Cardiac muscle cell (in vitro differentiated cells and primary cell): Measurements from ENCODE around the gene TOE1. TPM values are rescaled to one million over a fixed set of nuclear protein-coding genes. Genes with fewer than 3 reads are reported as not detected.
"Not testable (repeated sequence)": the region's sequence is repeated elsewhere in the genome, so short reads cannot be mapped to it uniquely, and the experiment has no call there.

ENCODE experiments used
- DNase-seq, 2 donors: peaks; one replicate each; pipeline versions ENCODE4 v3.0.0 to v3.0.0-alpha.2; 2010 to 2017; ENCODE audit warnings: low read depth in 1 of 2, low spot score in 1 of 2
- H3K27ac ChIP-seq: fragments of 200-600 bp; sonication (generic); 2 replicates; pipeline ENCODE4 v1.5.1; 2016
- H3K27me3 ChIP-seq: fragments of 200-600 bp; sonication (generic); 2 replicates; pipeline ENCODE4 v1.6.0; 2016; ENCODE audit warnings: control low read depth
- H3K36me3 ChIP-seq: fragments of 200-600 bp; sonication (generic); 2 replicates; pipeline ENCODE4 v1.5.1; 2016; ENCODE audit warnings: control low read depth
- H3K4me1 ChIP-seq: fragments of 200-600 bp; sonication (generic); 2 replicates; pipeline ENCODE4 v1.8.1; 2017; ENCODE audit warnings: low read depth, mild to moderate bottlenecking, mixed run types
- H3K4me3 ChIP-seq: fragments of 200-600 bp; sonication (generic); 2 replicates; pipeline ENCODE4 v1.5.1; 2016; ENCODE audit warnings: mild to moderate bottlenecking
- H3K9me3 ChIP-seq: fragments of 200-600 bp; sonication (generic); 2 replicates; pipeline ENCODE4 v1.5.1; 2017; ENCODE audit warnings: low read depth, mild to moderate bottlenecking, control low read depth
- CTCF ChIP-seq: IDR thresholded peaks from 2 replicates; pipeline ENCODE4 v1.5.1; 2012; ENCODE audit warnings: low read depth, mild to moderate bottlenecking, low read length
- polyA plus RNA-seq: library from polyadenylated mRNA; unstranded; fragments of >200 nt; fragmentation: Nextera tagmentation; extraction: Ambion mirVana; gene quantifications from 2 replicates; pipeline ENCODE4 v1.2.1, GENCODE V29; 2016
- total RNA-seq: library from RNA; depleted of rRNA; stranded (reverse); fragments of >200 nt; gene quantifications from 2 replicates; pipeline ENCODE4 v1.2.3, GENCODE V29; 2016

TOE1 gene
- total and polyA plus RNA-seq, 2 experiments from 2014 or later, result 9.1 to 13.4 TPM

- Histone ChIP-seq H3K4me3 (no peak overlapping the region), H3K9me3 (no peaks in the 10 kb centered on the region), H3K27ac (no peak overlapping the region), H3K36me3 (no peaks in the 10 kb centered on the region), H3K27me3 (no peaks in the 10 kb centered on the region), H3K4me1 (no peaks in the 10 kb centered on the region)
- TF ChIP-seq CTCF, result no peak
- DNase-seq, result peak in 1 of 2 donors; percentile 33
Measured at GRCh38 chr1:45381243-45381642, 41.3 kb downstream of the TOE1 start.

GRCh38 chr1:45383191-45383590 is 43.2 kb downstream of the TOE1 start:
- no peak for DNase-seq
- Histone ChIP-seq H3K9me3 (no peaks in the 10 kb centered on the region), H3K36me3 (no peaks in the 10 kb centered on the region), H3K27me3 (no peaks in the 10 kb centered on the region), H3K4me3 (no peak overlapping the region), H3K27ac (no peak overlapping the region), H3K4me1 (no peaks in the 10 kb centered on the region)
- no peak for TF ChIP-seq CTCF

GRCh38 chr1:45384213-45384612 is 44.2 kb downstream of the TOE1 start:
- not testable (repeated sequence) for H3K4me1 ChIP-seq, H3K36me3 ChIP-seq, H3K27me3 ChIP-seq, H3K27ac ChIP-seq, DNase-seq, H3K4me3 ChIP-seq, H3K9me3 ChIP-seq

- no peaks in the 10 kb centered on the region for H3K9me3 ChIP-seq
- H3K27ac ChIP-seq, result no peak overlapping the region
- no peaks in the 10 kb centered on the region for H3K36me3 ChIP-seq
- DNase-seq, result no peak
- no peaks in the 10 kb centered on the region for H3K27me3 ChIP-seq
- H3K4me3 ChIP-seq, result no peak overlapping the region
- TF ChIP-seq CTCF, result no peak
- H3K4me1 ChIP-seq, result no peaks in the 10 kb centered on the region
Measured at GRCh38 chr1:45385302-45385701, 45.3 kb downstream of the TOE1 start.

GRCh38 chr1:45386219-45386618 is 46.2 kb downstream of the TOE1 start:
- H3K27ac ChIP-seq, result no peak overlapping the region
- no peaks in the 10 kb centered on the region for H3K4me1 ChIP-seq
- no peak overlapping the region for H3K4me3 ChIP-seq
- no peaks in the 10 kb centered on the region for H3K27me3 ChIP-seq
- no peak for TF ChIP-seq CTCF
- DNase-seq, result no peak
- H3K9me3 ChIP-seq, result no peaks in the 10 kb centered on the region
- H3K36me3 ChIP-seq, result no peaks in the 10 kb centered on the region

Other genes with a start within 250 kb of the TOE1 start
- 6.6 and 10.3 TPM in 2 replicates for gene ZSWIM5, start 133.6 kb upstream of the TOE1 start, total RNA-seq
- gene ZSWIM5, start 133.6 kb upstream of the TOE1 start, polyA plus RNA-seq, result 7.6 and 8.6 TPM in 2 replicates
- 1.4 and 3.3 TPM in 2 replicates for gene HPDL, start 13.3 kb upstream of the TOE1 start, total RNA-seq
- gene HPDL, start 13.3 kb upstream of the TOE1 start, polyA plus RNA-seq, result 1.3 and 4.7 TPM in 2 replicates
- 25.8 and 35.6 TPM in 2 replicates for gene MUTYH, start 270 bp downstream of the TOE1 start, total RNA-seq
- gene MUTYH, start 270 bp downstream of the TOE1 start, polyA plus RNA-seq, result 27.1 and 31.0 TPM in 2 replicates
- 7.8 and 13.9 TPM in 2 replicates for gene TESK2, start 151.0 kb downstream of the TOE1 start, total RNA-seq
- 8.3 and 8.4 TPM in 2 replicates for gene TESK2, start 151.0 kb downstream of the TOE1 start, polyA plus RNA-seq
- 2.1 and 2.4 TPM in 2 replicates for gene CCDC163, start 159.9 kb downstream of the TOE1 start, total RNA-seq
- gene CCDC163, start 159.9 kb downstream of the TOE1 start, polyA plus RNA-seq, result 2.1 and 4.9 TPM in 2 replicates
- 8.2 and 10.0 TPM in 2 replicates for gene MMACHC, start 160.1 kb downstream of the TOE1 start, total RNA-seq
- gene MMACHC, start 160.1 kb downstream of the TOE1 start, polyA plus RNA-seq, result 1.8 and 6.0 TPM in 2 replicates
- 526 and 782 TPM in 2 replicates for gene PRDX1, start 181.7 kb downstream of the TOE1 start, total RNA-seq
- 1,545 and 1,744 TPM in 2 replicates for gene PRDX1, start 181.7 kb downstream of the TOE1 start, polyA plus RNA-seq
- 145 and 187 TPM in 2 replicates for gene AKR1A1, start 210.7 kb downstream of the TOE1 start, total RNA-seq
- gene AKR1A1, start 210.7 kb downstream of the TOE1 start, polyA plus RNA-seq, result 291 and 311 TPM in 2 replicates
- 54.9 and 89.3 TPM in 2 replicates for gene NASP, start 243.9 kb downstream of the TOE1 start, total RNA-seq
- 172 and 174 TPM in 2 replicates for gene NASP, start 243.9 kb downstream of the TOE1 start, polyA plus RNA-seq